GM23338 (cell line): ENCODE measurements around the gene LRP1B. TPM values are rescaled to one million over a fixed set of nuclear protein-coding genes. Genes with fewer than 3 reads are reported as not detected.

Experiments
- ATAC-seq: fragments of 200-7000 bp; cut with Tn5 transposase; 3 replicates; pipeline ENCODE4 v1.9.1; 2020
- DNase-seq: peaks from one replicate; pipeline ENCODE4 v3.0.0-alpha.2; 2015; ENCODE audit warnings: low spot score
- H2AFZ ChIP-seq: fragments of 200-600 bp; sonication (generic); 2 replicates; pipeline ENCODE4 v1.8.0; 2016; ENCODE audit warnings: antibody characterized with exemption, mild to moderate bottlenecking, moderate library complexity
- H3F3A ChIP-seq: fragments of 200-600 bp; sonication (generic); replicated peaks from 2 replicates; pipeline ENCODE4 v1.8.0; 2017; ENCODE audit warnings: antibody characterized with exemption, mixed run types, low read depth
- H3K27ac ChIP-seq: fragments of 200-600 bp; sonication (generic); 2 replicates; pipeline ENCODE4 v1.6.1; 2016; ENCODE audit warnings: low read depth
- H3K27me3 ChIP-seq: fragments of 200-600 bp; sonication (generic); 2 replicates; pipeline ENCODE4 v1.8.0; 2016; ENCODE audit warnings: mild to moderate bottlenecking, mixed run types, moderate library complexity; ENCODE audit not compliant: insufficient read depth
- H3K36me3 ChIP-seq: fragments of 200-600 bp; sonication (generic); 2 replicates; pipeline ENCODE4 v1.8.0; 2016; ENCODE audit warnings: mild to moderate bottlenecking; ENCODE audit not compliant: insufficient read depth
- H3K4me1 ChIP-seq: fragments of 200-600 bp; sonication (generic); 2 replicates; pipeline ENCODE4 v1.8.0; 2016; ENCODE audit warnings: mild to moderate bottlenecking, moderate library complexity; ENCODE audit not compliant: insufficient read depth
- H3K4me2 ChIP-seq: fragments of 200-600 bp; sonication (generic); 2 replicates; pipeline ENCODE4 v1.7.1; 2017; ENCODE audit warnings: mixed run types
- H3K4me3 ChIP-seq: fragments of 200-600 bp; sonication (generic); 2 replicates; pipeline ENCODE4 v1.6.1; 2016; ENCODE audit warnings: mixed run types
- H3K79me2 ChIP-seq: fragments of 200-600 bp; sonication (generic); replicated peaks from 2 replicates; pipeline ENCODE4 v1.8.0; 2017; ENCODE audit warnings: mild to moderate bottlenecking; ENCODE audit not compliant: insufficient read depth
- H3K9me2 ChIP-seq: fragments of 200-600 bp; sonication (generic); 2 replicates; pipeline ENCODE4 v1.8.0; 2017; ENCODE audit not compliant: insufficient read depth
- H4K20me1 ChIP-seq: fragments of 200-600 bp; sonication (generic); replicated peaks from 2 replicates; pipeline ENCODE4 v1.8.0; 2017; ENCODE audit warnings: mild to moderate bottlenecking; ENCODE audit not compliant: insufficient read depth
- H3K27ac Mint-ChIP-seq: 2 replicates; pipeline ENCODE4 v1.8.0; 2020; ENCODE audit warnings: inconsistent platforms, mild to moderate bottlenecking, moderate library complexity, mixed read lengths
- H3K27me3 Mint-ChIP-seq: 3 replicates; pipeline ENCODE4 v1.8.0; 2022; ENCODE audit warnings: low read depth, mild to moderate bottlenecking, moderate library complexity, mixed read lengths, inconsistent platforms; ENCODE audit not compliant: insufficient read depth, poor library complexity
- H3K36me3 Mint-ChIP-seq: 3 replicates; pipeline ENCODE4 v1.8.0; 2021; ENCODE audit warnings: low read depth, mild to moderate bottlenecking, inconsistent platforms, moderate library complexity, mixed read lengths
- H3K4me1 Mint-ChIP-seq: 3 replicates; pipeline ENCODE4 v1.8.0; 2020; ENCODE audit warnings: mild to moderate bottlenecking, inconsistent platforms, mixed read lengths
- H3K4me3 Mint-ChIP-seq: 3 replicates; pipeline ENCODE4 v1.8.0; 2021; ENCODE audit warnings: moderate library complexity, mild to moderate bottlenecking, inconsistent platforms, mixed read lengths
- H3K9me3 Mint-ChIP-seq: 3 replicates; pipeline ENCODE4 v1.8.0; 2020; ENCODE audit warnings: moderate library complexity, mild to moderate bottlenecking, inconsistent platforms, mixed read lengths
- CREB1 ChIP-seq: fragments of 250-450 bp; sonication (Bioruptor Pico); IDR thresholded peaks from 2 replicates; pipeline ENCODE4 v1.5.0; 2020; ENCODE audit warnings: low read depth, mild to moderate bottlenecking, moderate library complexity
- CTCF ChIP-seq, 2 experiments: fragments of 200-600 bp in 1 of 2; sonication (generic) in 1 of 2; conservative IDR thresholded peaks; 2 replicates each; pipeline versions ENCODE4 v1.5.1 to v1.6.1; 2016 to 2017; ENCODE audit warnings: antibody characterized with exemption in 2 of 2, low read depth in 2 of 2, mild to moderate bottlenecking in 2 of 2, moderate library complexity in 1 of 2
- ETS1 ChIP-seq: IDR thresholded peaks from 2 replicates; pipeline ENCODE4 v1.6.1; 2016; ENCODE audit warnings: antibody characterized with exemption
- EZH2 ChIP-seq: fragments of 200-600 bp; sonication (generic); IDR thresholded peaks from one replicate; pipeline ENCODE4 v1.8.0; 2017; ENCODE audit warnings: antibody characterized with exemption, mild to moderate bottlenecking, low read depth; ENCODE audit not compliant: unreplicated experiment
- NANOG ChIP-seq: IDR thresholded peaks from 2 replicates; pipeline ENCODE4 v1.6.1; 2016; ENCODE audit warnings: antibody characterized with exemption, borderline replicate concordance
- POLR2AphosphoS5 ChIP-seq: IDR thresholded peaks from 2 replicates; pipeline ENCODE4 v1.6.1; 2016; ENCODE audit warnings: antibody characterized with exemption, low read depth
- REST ChIP-seq: IDR thresholded peaks from one replicate; pipeline ENCODE4 v1.6.1; 2018; ENCODE audit warnings: antibody characterized with exemption; ENCODE audit not compliant: unreplicated experiment
- ZNF114 ChIP-seq: fragments of 250-450 bp; sonication (Bioruptor Pico); IDR thresholded peaks from 2 replicates; pipeline ENCODE4 v1.5.0; 2020; ENCODE audit warnings: mild to moderate bottlenecking, moderate library complexity
- ZNF331 ChIP-seq: fragments of 250-450 bp; sonication (Bioruptor Pico); IDR thresholded peaks from 2 replicates; pipeline ENCODE4 v1.5.0; 2020; ENCODE audit warnings: low read depth, mild to moderate bottlenecking, moderate library complexity
- polyA plus RNA-seq: library from polyadenylated mRNA; unstranded; fragments of >200 nt; fragmentation: Nextera tagmentation; extraction: Ambion mirVana; gene quantifications from 2 replicates; pipeline ENCODE4 v1.2.1, GENCODE V29; 2016
- total RNA-seq: library from RNA; depleted of rRNA; stranded (reverse); fragments of >200 nt; shearing (Covaris generic); gene quantifications from 2 replicates; pipeline ENCODE4 v1.2.3, GENCODE V29; 2014

LRP1B gene
- total and polyA plus RNA-seq, 2 experiments from 2014 or later = 0.15 to 0.97 TPM

- no peak for TF ChIP-seq CTCF (conservative IDR thresholded peaks at IDR 0.05; ENCODE audit: low read depth in 2 of 2)
- TF ChIP-seq ZNF331 (CRISPR knock-in tag) = no peak
- TF ChIP-seq CREB1 (CRISPR knock-in tag) = no peak
- no peak for TF ChIP-seq REST
- TF ChIP-seq EZH2 = no peak
- TF ChIP-seq POLR2AphosphoS5 = no peak
- no peak for TF ChIP-seq ZNF114 (CRISPR knock-in tag)
Measured at GRCh38 chr2:141957321-141957720, 173.5 kb downstream of the LRP1B start (continued).

GRCh38 chr2:141947396-141948114, 183.3 kb downstream of the LRP1B start:
- Histone ChIP-seq H3F3A (no peaks in the 10 kb centered on the region), H3K79me2 (no peaks in the 10 kb centered on the region), H2AFZ (no peak overlapping the region), H3K36me3 (no peaks in the 10 kb centered on the region), H3K9me2 (no peaks in the 10 kb centered on the region), H4K20me1 (no peaks in the 10 kb centered on the region), H3K4me2 (no peak overlapping the region), H3K27ac (no peak overlapping the region), H3K27me3 (no peaks in the 10 kb centered on the region), H3K4me3 (no peak overlapping the region), H3K4me1 (no peaks in the 10 kb centered on the region)
- Mint-ChIP-seq H3K4me3 (no peak overlapping the region), H3K27me3 (no peaks in the 10 kb centered on the region), H3K36me3 (no peaks in the 10 kb centered on the region), H3K9me3 (no peaks in the 10 kb centered on the region), H3K4me1 (no peaks in the 10 kb centered on the region), H3K27ac (no peak overlapping the region)
- DNase-seq = no peak
- ATAC-seq = no peak
- TF ChIP-seq CTCF (conservative IDR thresholded peaks at IDR 0.05; ENCODE audit: low read depth in 2 of 2) (no peak), NANOG (no peak), ZNF331 (CRISPR knock-in tag) (no peak), ETS1 (no peak), REST (no peak)
